NCI-H2107 (cell line): ENCODE measurements around the gene SEMA6A.

Experiments used
- DNase-seq: peaks from one replicate; lab custom pipeline; 2025; lab: John Stamatoyannopoulos, UW

SEMA6A gene

DNA sequence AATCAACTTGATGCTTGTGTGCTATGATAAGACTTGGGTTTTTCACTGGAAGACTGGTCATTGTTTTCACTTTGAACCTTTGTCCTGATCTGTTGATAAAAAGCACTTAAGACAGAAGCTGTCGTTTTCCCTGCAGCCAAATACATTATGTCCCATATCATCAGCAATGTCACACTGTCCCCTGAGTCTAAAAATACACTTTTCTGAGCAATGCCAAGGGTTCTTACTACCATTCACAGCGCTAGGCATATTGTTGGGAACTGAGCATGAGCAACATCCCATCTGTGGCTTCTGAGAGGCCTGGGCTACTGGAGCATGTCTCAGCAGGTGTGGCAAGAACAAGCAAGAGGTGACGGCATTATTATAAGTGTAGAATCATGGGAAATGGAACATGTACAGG lies 81.8 kb downstream of the SEMA6A start:
- no peak for DNase-seq

DNA sequence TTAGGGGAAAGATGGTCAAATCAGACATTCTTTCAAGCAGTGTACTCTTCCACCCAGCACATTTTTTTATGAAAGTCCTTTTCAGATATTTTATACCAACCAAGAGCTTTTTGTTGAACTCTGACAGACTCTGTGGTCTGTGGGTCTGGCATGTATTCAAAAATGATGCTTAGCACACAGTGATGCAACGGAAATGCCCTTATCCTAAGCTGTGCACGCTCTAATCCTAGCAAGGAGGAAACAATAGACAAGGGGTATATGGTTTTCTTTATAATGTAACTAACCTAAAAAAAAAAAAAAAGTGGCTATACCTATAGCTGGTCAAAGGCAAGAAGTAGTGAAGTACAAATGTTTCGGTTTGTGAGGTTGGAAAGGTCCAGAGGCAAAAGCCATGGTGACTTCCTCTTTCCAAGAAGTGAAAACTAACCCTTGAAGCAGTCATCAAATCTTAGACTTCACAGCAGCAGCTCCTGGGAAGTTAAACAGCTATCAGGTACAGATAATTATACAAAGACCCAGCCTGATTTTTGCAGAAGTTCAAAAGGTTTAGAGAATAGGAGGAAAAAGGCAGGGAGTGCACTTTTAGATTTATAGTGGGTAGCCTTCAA lies 82.5 kb downstream of the SEMA6A start:
- DNase-seq = peak; percentile 22

DNA sequence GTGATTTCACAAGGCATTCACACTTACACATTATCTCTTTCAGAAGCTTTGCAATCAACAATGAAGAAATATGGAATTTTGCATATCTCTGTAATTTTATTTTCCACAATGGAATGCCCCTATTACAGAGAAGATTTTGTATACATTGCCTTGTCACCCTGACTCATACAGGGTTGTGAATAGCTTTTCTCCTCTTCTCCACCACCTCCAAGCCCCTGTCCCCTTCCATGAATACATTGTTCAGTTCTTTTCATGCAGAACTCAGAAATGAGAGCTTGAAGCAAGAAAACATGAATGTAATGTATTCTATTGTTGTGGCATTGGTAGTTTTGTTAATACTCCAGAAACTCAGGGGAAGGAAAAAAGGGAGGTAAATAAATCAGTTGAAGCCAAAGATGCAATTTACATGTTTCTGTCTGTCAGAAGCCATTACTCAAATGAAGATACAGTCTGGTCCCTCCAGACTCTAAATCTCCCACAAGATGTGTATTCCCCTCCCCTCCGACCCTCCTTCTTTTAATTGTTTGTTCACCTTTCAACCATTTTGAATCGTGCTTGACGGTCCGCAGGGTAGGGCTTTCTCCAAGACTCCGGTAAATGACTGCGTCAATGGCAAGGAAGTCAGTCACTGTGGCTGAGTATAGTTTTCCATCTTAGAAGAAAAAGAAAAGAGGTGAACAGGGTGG lies 86.1 kb downstream of the SEMA6A start:
- no peak for DNase-seq

DNA sequence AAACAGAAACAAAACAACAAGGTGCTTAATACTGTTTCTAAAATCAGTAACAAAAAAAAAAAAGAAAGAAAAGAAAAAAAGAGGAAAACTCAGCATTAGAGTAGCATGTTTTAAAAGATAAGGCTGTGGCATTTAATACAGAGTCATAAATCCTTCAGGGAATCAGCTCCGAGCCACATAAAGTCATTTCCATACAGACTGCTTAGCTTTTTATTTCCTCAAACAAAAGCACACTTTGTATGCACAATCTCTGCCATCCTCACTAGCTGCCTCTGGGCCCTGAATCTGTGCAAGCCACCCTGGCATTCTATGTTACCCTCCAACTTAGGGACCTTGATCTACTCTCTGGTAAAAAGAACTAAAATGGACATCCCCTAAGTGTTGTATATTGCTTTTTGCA lies 87.6 kb downstream of the SEMA6A start:
- DNase-seq = no peak

DNA sequence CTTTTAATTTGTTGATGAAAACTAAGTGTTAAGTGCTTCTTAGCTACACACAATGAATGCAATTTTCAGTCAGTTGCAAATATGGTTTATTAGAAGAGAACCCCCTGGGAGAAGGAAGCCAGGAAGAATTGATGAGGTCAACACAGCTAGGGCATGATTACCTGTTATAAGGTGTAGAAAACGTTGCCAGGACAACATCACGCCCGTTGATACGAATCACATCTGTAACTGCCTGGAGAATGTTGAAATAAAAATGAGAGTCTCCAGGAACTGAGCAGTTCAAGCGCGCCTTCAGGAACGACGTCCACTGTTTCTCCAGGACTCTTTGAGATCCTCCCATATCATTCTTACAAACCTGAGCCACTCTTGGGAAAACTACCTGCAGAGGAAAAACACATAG lies 88.0 kb downstream of the SEMA6A start:
- no peak for DNase-seq

DNA sequence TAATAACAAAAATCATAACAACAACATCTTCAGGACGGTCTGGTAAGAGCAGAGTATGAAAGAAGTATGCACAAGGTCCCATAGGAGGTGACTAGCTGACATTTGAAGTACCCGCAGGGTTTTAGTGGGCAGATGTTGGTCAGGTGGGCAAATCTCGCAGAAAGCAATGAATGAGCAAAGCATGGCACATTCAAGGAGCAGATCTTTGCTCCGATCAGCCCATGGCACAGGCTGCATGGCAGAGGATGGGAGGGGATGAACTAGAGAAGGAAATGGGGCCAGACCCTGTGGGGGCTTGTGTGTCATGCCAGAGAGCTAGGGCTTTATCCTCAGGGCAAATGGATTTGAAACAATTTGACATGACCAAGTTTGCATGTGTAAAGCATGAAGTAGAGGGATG lies 90.0 kb downstream of the SEMA6A start:
- DNase-seq = no peak

DNA sequence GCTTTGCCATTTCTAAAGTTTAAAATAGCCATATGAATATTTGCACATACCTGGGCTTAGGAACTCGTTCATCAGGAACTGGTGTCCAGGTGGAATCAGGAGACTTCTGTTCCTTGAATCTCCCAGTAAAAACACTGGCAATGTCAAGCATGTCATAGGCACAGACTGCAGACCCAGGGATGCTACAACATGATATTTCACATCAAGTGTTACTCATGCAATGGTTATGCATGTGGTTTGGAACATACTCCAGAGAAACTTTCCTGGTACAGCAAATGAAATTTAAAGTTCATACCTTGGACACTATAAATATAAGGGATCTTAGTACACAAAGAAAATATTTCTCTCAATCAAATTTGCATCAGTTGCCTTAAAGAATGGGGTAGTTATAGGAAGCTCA lies 92.2 kb downstream of the SEMA6A start:
- DNase-seq = no peak

DNA sequence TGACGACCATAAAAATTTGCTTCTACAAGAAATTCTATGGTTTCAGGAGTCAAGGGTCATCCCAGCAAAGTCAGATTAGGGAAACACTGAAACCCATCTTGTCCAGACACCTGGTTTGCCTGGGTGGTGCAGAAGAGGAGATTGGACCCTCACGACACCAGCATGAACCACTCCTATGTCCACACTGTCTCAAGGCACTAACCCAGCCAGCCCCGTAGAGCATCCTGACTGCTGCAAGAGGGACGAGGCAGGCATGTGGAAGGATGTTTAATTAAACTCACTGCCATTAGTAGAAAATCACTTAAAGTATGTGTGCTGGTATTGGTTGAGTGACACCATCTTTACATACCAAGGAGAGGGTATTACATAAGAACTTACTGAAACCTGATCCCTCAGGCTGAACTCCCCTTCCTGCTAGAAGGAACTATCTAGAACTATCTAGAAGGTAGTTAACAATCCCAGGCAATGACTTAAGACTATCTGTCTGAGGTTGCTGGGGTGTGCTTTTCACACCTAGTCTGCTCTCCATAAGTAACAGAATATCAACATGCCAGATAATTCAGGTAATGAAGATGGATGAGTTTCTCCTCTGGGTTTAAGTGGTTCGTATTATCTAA lies 93.6 kb downstream of the SEMA6A start:
- DNase-seq = no peak

DNA sequence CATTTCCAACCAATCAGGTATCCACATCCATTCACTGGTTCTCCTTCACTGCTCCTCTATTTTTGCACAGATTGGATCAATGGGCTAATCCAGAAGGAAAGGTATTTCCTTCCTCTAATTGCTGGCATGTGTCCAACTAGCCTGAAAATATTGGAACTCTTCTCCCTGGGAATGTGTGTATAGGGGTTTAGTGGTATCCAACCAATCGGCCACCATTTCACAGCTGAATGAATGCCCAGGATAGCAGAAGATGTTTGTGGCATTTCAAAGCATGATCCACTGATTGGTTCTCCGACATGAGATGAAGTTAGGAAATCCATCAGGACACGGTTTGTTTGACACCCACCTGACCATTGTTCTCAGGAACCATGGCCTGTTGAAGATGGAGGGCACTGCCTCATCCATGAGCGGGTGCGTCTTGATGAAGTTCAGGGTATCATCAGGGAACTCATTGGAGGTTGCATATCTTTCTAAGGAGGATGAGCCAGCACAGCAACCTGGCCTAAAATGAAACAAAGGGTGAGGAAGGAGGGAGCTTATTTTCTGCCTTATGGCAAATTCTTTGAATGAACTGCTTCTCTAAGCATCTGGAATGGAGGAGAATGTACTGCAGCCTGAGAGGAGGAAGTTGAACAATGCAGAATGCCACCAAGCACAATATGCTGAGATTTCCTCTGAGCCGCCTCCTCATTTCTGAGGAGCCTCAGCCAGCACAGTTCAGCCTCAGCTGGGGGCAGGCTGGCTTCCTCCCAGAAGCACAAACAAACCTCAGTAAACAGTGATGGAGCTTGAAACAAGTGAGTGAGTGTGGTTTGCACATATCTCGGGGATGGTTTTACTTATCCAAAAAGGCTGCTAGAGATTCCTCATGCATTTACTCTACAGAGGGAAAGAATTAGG lies 94.6 kb downstream of the SEMA6A start:
- no peak for DNase-seq

DNA sequence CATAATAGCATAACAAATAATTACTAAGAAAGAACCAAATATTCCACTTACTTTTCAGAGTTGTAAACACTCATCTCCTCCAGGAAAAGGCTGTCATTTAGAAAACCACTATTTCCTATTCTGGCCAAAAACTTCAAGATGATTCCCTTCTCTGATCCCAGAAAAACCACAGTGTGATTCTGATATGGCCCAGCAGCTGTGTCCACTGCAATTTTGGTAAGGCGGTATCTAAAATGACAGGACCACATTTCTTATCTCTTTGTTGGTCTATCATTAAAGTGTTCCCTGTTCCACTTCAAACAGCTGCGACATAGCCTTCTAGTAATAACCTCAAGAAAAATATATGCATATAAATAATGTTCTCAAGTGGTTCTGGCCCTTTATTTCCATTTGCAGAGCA lies 96.1 kb downstream of the SEMA6A start:
- no peak for DNase-seq

DNA sequence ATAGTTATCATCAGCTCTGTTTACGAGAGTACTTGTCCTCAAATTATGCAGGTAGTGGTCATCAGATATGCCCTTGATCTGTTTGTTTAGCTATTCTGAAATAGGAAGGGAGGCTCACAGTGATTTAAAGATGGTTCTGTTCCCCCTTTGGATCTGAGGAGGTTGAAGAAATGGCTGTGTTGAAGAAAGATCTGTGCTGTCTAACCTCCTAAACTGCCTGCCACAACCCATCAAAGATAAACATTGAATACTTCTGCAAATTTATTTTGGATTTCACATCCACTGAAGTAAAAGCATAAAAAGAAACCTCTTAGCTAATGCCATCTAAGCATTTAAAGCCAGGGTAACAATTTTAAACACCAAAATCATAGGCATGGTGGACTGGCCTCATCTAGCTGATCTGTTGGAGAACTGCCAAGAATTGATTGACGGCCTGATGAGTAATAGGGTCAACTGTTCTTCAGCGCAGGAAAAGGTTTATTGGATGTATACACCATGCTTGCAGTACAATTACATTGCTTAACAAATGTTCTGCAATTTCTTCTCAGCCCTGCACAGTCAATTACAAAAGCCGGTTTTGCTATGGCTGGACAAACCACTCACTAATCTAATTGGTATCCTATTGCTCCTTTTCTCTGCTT lies 97.6 kb downstream of the SEMA6A start:
- DNase-seq = no peak

DNA sequence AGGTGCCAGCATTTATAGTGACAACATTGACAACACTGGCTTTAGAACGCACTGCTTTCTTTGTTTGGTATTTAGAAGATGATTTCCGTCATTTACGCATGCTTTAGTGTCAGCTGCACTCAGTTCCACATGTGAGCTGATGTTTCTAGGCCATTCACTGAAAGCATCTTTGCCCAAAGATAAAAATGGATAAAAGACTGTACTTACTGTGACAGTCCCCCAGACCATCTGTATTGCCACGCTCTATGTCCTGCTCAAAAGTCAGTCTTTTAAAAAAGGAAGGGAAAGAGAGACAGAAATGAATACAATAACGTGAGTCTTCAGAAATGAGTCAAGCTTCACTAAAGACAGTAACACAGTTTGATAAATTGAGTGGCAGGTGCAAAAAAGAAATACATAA lies 99.3 kb downstream of the SEMA6A start:
- DNase-seq = no peak

DNA sequence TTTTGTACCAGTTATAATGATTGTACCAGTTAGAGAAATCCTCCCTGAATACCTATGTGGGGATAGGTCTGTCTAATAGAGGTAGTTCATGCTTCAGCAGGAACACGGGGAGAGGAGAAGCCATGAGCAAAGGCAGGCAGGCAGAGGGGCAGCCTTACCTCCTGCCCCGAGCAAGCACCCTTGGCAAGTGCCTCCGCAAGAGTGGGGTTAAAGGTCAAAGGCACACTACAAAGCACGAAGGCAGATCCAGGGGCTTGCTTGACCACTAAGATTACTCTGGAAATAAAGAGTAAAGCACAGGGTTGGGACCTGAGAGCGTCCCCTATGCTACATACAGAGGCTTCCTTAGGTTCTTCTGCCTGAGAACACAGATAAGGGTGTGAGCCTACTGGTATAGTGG lies 100.9 kb downstream of the SEMA6A start:
- no peak for DNase-seq

DNA sequence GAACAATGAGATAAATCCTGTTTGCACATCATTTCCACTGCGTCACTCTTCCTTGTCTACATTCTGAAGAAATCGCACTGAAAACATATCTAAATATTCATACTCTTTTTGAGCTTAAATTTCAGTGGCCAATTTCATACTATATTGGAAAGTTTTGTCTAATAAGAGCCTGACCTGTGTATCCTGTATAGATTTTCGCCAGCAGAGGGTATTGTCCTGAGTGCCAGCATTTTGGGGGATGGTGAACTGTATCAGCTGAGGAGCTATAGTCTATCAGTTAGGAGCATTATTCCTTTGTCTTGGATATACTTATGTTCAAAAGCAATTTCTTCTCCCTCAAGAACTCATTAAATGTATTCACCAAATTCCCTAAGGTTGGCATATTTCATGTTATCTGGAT lies 102.3 kb downstream of the SEMA6A start:
- DNase-seq = no peak

DNA sequence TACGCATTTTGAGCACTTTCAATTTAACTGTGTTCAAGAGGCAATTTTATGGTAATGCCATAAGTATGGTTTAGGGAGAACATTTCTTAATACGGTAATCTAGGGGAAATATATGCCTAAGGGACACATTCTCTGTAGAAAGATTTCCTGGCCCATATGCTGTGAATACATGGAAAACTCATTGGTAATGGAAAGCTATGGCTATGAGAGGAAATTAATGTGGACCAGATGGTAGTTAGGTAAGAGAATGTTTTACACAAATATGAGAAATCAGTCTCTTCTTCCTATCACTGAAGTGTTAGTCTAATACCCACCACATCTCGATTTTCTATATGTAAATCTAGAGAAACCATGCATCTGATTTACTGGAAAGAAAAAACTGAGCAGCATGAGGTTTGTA lies 105.0 kb downstream of the SEMA6A start:
- DNase-seq = no peak

DNA sequence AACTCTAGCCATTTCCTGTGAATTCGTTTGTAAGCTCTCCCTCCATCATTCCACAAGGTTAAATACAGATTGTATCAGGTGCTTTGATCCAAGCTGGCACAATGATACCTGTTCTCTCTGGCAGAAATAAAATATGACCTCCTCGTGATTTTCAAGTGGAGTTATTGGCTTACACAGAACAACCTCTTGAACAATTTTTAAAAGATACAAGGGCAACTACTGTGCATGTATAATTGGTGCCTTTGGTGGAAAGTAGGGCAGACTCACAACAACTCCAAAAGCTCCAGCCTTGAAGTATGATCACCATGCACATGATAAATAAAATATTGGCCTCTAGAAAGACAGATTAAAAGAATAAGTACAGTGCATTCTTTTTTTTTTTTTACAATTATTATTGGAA lies 106.0 kb downstream of the SEMA6A start:
- no peak for DNase-seq

DNA sequence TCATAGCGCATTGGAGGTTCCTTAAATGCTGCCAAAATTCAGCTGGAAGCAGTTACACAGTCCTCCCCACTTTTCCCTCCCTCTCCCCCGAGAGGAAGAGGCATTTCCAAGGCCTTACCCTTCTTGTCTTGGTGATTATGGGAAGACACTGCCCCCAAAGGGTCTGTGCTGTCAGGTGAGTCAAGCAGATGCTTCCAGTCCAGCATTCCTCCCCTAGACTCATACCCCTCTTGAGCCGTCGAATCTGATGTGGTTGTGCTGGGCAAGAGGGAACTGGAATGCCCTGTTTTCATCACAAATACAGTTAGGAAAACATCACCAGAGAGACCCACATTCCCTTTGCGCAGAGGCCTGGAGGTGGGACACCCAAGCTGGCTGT lies 107.2 kb downstream of the SEMA6A start:
- DNase-seq = no peak

DNA sequence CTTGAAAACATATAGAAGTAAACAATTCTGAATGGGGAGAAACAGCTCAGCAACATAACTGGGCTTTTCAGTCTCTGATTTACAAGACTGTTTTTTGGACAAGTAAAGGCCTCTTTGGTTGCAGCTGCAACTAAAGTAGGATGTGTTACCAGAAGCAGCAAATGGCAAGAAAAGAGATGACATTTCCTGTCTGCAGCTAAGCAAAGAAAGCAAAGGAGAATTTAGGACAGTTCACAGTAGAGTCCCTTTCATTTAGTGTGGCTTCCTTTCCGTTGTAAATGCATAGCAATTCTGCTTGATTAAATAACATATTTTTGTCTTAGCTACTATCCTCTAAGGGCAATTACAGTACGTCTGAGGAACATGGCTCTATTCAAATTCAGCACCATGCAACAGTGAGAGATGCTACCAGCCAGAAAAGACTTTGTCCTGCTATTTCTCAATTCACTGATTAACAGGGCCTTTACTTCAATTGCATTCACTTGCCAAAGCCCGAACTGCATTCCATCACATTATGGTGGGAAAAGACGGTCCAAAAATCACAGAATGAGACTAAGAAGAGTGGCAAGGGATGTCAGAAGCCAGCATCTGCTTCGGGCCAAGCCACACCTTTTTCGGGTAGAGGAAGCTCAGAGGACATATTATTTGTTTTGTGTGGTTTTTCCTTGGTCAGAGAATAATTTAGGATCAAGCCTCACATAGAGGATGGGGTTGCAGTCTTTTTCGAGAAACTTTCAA lies 107.7 kb downstream of the SEMA6A start:
- no peak for DNase-seq

DNA sequence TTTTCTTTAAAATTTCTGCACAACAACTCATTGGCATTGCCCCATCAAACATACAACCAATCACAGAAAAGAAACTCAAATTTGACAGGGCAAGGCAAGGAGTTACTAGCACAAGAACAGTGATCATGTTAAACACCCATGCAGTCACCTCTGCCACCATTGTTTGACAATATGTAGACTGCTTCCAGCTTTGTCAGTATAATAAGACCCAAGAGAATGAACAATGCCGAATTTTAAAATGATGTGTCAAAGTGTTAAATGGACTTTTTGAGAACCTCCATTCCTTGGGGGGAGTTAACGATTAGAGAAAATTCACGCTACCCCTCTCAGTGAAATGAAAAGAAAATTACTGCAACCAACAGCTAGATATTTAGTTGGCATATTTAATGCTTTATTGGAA lies 109.2 kb downstream of the SEMA6A start:
- DNase-seq = no peak

DNA sequence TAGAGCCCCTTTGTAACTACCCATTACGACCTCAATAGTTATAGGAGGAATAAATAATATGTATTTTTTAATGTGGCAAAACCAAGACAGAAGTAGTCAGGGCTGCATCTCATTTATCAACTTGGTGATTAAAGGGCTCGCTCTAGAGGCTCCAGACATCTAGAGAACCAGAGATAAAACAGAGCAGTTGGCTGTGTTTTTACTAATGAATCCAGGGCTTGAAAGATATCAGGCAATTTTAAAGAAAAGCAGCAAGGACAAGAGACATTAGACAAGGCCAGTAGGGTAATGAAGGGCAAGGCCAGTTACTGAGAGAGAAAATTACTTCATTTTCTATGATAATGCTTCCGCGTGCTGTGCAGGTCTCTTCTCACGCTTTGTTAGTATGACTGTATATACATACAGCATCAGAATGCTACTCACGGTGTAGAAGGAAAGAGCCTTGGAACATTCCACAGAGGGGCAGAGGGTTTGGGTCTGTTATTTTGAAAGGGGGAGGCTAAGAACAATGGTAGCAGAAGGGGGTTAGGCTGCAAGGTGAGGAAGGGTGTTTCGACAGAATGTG lies 110.4 kb downstream of the SEMA6A start:
- DNase-seq = no peak

DNA sequence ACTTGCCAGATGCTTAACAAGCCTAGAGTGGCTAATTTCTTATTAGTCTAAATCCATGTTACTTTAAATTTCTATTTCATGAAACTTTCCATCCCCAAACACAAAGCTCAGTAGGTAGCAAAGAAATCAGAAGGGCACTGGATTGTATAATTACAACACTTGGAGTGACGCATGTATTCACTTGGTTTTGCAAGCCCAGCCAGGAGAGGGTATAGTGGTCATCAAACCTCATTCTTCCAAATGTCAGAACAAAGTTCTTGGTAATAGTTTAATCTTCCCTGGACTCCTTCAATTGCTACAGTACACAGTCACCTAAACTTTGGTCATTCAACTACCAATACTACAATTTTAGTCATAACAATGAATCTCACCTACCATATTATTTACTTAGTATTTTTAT lies 112.1 kb downstream of the SEMA6A start:
- DNase-seq = no peak
